Measurements from ENCODE around the gene AFAP1.
"Not testable (repeated sequence)": the region's sequence is repeated elsewhere in the genome, so short reads cannot be mapped to it uniquely, and the experiment has no call there.

The AFAP1 gene

GRCh38 chr4:7945709-7946380 lies 6.2 kb upstream of the AFAP1 start:
- no peak for DNase-seq (ENCODE audit: low read depth)

DNA sequence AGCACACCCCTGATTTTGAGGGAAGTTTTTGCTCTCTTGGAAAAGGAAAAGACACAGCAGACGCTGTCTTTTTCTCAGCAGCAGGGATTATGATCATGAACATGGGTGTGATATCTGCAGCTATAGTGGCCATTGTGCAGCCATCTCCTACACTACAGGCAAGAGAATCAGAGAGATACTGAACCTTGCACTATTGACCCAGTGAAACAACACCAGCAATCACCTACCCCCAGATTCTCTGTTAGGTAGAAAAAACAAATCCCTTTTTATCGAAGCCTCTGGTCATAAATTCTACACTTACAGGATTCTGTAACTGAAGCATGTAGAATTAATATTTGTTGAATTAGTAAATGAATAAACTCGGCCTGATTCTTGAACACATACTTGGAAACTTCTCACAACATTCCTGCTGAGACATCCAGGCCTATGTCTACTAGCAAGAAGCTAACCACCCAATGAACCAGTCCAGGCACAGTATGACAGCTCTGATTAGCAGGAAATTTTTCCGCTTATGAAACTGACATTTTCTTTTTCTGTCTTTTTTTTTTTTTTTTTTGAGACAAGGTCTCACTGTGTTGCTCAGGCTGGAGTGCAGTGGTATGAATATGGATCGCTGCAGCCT lies 5.0 kb upstream of the AFAP1 start:
- no peak for DNase-seq (ENCODE audit: low read depth)

DNA sequence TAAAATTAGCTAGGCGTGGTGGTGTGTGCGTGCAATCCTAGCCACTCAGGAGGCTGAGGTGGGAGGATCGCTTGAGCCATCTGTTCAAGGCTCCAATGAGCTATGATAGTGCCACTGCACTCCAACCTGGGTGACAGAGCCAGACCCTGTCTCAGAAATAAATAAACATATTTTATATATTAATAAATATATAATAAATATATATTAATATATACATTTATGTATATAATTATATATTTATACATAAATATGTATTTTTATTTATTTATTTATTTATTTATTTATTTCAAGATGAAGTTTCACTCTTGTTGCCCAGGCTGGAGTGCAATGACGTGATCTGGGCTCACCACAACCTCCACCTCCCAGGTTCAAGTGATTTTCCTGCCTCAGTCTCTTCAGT lies 4.0 kb upstream of the AFAP1 start:
- DNase-seq (ENCODE audit: low read depth) = not testable (repeated sequence)

- DNase-seq (ENCODE audit: low read depth) = no peak
Observed at GRCh38 chr4:7943211-7943610, 3.5 kb upstream of the AFAP1 start.

DNA sequence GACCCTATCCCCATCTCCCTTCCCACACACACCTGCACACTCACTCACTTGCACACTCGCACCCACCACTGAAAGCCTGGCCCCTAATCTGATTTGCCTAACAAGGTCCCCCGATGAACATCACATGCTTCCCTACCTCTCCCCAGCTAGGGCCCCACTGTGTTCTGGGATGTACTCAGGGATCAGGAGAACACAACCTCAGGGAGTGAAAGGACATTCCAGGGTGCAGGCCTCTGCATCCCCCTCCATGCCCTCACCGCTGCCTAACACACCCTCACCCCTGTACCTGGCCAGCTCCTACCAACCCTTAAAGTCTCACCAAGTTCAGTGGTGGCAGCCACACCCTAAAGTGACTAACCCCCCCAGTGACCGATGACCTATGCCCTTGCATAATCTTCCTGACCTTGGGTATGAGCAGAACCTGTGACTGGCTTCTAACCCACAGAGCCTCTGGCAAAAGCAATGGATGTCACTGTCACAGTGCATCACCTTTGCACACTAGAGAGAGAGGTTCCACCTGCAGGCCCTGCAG lies 2.4 kb upstream of the AFAP1 start:
- DNase-seq (ENCODE audit: low read depth) = no peak

GRCh38 chr4:7941111-7941964 lies 1.7 kb upstream of the AFAP1 start:
- DNase-seq (ENCODE audit: low read depth) = no peak

- DNase-seq (ENCODE audit: low read depth) = peak; percentile 5
Observed at GRCh38 chr4:7938609-7939376, 868 bp downstream of the AFAP1 start.

GRCh38 chr4:7938266-7938608 lies 1.4 kb downstream of the AFAP1 start:
- no peak for DNase-seq (ENCODE audit: low read depth)

GRCh38 chr4:7937006-7937405 lies 2.7 kb downstream of the AFAP1 start:
- DNase-seq (ENCODE audit: low read depth) = no peak

DNA sequence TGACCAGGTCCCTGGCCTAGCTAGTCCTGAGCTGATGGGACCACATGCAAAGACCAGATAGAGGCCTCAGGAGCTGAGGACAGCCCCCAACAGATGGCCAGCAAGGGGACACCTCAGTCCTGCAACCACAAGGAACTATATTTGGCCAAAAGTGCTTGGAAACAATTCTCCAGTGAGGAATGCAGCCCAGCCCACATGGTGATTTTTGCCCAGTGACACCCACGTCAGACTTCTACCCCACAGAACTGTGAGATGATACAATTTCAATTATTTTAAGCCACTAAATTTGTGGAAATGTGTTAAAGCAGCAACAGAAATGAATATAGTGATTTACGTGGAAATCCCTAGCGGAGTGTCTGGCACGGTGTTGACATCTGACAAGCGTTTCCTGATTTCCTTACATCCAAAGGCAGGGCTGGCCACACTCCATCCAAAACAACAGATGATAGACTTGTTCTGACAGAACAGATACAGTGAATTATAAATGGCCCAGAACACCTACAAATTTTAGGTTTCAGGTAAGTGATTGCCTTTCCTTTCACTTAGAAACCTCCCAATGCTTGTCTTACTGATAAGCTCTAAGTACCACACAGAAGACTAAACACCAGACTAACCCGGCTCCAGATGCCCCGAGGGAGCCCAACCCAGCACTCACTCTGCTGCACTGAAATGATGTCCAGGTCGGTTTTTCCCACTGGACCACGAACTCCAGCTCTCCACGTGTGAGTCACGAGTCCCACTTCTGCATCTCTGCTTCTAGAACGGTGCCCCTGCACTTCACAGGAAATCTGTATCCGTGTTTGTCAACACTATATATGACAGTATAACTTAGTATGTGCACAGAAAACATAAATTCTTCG lies 5.8 kb downstream of the AFAP1 start:
- DNase-seq (ENCODE audit: low read depth) = no peak

GRCh38 chr4:7932287-7932686 lies 7.4 kb downstream of the AFAP1 start:
- DNase-seq (ENCODE audit: low read depth) = no peak

- no peak for DNase-seq (ENCODE audit: low read depth)
Observed at GRCh38 chr4:7929118-7929951, 10.3 kb downstream of the AFAP1 start.

DNA sequence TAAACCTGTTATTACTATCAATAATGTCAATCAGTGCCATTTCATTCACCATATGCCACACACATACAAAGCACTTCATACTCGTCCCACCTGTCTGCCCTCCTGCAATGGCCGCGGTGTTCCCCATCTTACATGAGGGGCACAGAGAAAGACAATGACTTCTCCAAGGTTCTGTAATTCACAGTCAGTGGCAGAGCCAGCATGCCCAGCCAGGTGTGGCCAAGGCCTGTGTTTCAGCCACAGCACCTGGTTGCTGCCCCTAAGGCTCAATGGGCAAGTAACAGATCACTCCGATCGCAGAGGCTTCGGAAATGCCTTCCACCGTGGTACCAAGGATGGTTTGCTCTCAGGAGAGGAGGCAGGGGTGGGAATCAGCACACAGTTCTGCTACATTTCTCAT lies 10.9 kb downstream of the AFAP1 start:
- no peak for DNase-seq (ENCODE audit: low read depth)

DNA sequence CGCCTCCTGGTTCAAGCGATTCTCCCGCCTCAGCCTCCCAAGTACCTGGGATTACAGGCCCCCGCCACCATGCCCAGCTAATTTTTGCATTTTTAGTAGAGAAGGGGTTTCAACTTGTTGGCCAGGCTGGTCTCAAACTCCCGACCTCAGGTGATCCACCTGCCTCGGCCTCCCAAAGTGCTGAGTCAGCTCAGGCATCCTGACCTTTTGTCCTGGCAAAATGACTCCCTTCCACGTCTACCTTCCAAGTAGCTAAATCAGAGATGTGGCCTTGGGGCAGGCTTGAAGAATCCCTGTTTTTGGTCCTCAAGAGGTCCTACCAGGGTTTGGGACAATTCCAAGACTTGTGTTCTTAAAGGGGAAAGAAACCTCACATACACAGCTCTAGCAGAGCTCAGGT lies 12.8 kb downstream of the AFAP1 start:
- no peak for DNase-seq (ENCODE audit: low read depth)

- DNase-seq (ENCODE audit: low read depth) = no peak
Observed at GRCh38 chr4:7924570-7924969, 15.1 kb downstream of the AFAP1 start.

- no peak for DNase-seq (ENCODE audit: low read depth)
Observed at GRCh38 chr4:7924163-7924562, 15.5 kb downstream of the AFAP1 start.

- DNase-seq (ENCODE audit: low read depth) = no peak
Observed at GRCh38 chr4:7922466-7922865, 17.2 kb downstream of the AFAP1 start.

DNA sequence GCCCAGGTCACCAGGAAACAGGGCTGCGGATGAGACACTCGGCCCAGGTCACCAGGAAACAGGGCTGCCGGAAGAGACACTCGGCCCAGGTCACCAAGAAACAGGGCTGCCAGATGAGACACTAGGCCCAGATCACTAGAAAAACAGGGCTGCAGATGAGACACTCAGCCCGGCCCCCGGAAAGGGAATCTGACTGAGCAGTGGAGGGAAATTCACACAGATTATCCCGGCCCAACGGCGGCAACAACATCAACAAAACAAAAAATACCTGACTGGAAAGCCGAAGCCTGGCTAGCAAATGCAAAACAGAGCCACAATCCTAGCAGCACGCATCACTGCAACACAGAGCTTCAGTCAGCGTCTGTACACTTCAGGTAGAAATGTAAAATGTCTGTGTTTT lies 20.7 kb downstream of the AFAP1 start:
- no peak for DNase-seq (ENCODE audit: low read depth)

DNA sequence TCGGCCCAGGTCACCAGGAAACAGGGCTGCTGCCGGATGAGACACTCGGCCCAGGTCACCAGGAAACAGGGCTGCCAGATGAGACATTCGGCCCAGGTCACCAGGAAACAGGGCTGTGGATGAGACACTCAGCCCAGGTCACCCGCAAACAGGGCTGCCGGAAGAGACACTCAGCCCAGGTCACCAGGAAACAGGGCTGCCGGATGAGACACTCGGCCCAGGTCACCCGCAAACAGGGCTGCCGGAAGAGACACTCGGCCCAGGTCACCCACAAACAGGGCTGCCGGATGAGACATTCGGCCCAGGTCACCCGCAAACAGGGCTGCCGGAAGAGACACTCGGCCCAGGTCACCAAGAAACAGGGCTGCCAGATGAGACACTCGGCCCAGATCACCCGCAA lies 21.5 kb downstream of the AFAP1 start:
- DNase-seq (ENCODE audit: low read depth) = not testable (repeated sequence)

GRCh38 chr4:7917669-7918068 lies 22.0 kb downstream of the AFAP1 start:
- no peak for DNase-seq (ENCODE audit: low read depth)
